ENCODE results near the gene TMEM106C. TPM values are rescaled to one million over a fixed set of nuclear protein-coding genes. Genes with fewer than 3 reads are reported as not detected.

The TMEM106C gene, protein sequence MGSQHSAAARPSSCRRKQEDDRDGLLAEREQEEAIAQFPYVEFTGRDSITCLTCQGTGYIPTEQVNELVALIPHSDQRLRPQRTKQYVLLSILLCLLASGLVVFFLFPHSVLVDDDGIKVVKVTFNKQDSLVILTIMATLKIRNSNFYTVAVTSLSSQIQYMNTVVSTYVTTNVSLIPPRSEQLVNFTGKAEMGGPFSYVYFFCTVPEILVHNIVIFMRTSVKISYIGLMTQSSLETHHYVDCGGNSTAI
- total RNA-seq: 73.7 to 83.1 TPM (median 80.1 TPM) in 3 replicates

DNA sequence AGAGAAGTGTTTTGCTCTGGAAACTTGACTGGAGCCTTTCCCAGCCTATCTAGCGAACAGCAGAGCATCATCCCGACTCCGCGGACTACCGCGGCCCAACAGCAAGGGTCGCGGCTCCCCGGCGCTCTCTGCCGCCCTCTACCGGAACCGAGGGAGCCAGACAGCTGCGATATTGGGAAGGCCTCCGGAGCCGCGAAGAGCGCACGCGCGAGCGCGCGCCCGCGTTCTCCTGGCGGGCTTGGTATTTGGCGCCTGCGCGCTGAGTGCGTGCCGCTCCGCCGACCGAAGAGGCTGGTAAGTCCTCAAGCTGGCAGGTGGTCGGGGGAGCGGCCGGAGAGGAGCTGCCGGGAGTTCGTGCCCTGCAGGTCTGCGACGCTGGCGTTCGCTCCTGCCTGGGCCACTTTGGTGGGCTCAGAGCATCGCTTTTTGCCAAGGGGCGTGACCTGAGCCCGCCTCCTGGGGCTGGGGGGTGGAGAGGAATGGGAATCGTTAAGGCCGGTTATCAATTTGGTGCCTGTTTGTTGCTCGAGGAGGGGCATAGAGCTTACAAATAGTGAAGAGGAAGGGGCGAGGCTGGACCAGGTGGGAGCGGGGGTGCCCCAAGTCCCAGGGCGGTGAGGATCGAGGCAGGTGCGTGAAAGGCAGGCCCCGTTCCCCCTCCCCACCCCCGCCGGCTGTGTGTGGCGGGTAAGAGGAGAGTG lies at the start of gene TMEM106C:
Gene TMEM106C, plus strand, starts transcription at position 257 of the 701 bp plus-strand sequence. CDS start 641 bp downstream, outside the sequence.
- Mint-ChIP-seq H3K36me3 (peaks cover 7% of the 10 kb centered on the region), H3K4me1 (peaks cover 31% of the 10 kb centered on the region), H3K9me3 (peaks cover 10% of the 10 kb centered on the region), H3K27ac (peak within 1 kb of the TSS; percentile 97), H3K4me3 (peak within 1 kb of the TSS; percentile 99), H3K27me3 (ENCODE audit: low read depth) (no peaks in the 10 kb centered on the region)
- DNase-seq (ENCODE audit: low spot score in 2 of 2, unreplicated experiment in 2 of 2): peak; percentile 89 to 97
- TF ChIP-seq, protein P1, sequence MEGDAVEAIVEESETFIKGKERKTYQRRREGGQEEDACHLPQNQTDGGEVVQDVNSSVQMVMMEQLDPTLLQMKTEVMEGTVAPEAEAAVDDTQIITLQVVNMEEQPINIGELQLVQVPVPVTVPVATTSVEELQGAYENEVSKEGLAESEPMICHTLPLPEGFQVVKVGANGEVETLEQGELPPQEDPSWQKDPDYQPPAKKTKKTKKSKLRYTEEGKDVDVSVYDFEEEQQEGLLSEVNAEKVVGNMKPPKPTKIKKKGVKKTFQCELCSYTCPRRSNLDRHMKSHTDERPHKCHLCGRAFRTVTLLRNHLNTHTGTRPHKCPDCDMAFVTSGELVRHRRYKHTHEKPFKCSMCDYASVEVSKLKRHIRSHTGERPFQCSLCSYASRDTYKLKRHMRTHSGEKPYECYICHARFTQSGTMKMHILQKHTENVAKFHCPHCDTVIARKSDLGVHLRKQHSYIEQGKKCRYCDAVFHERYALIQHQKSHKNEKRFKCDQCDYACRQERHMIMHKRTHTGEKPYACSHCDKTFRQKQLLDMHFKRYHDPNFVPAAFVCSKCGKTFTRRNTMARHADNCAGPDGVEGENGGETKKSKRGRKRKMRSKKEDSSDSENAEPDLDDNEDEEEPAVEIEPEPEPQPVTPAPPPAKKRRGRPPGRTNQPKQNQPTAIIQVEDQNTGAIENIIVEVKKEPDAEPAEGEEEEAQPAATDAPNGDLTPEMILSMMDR (IDR thresholded peaks at IDR 0.05; ENCODE audit: unreplicated experiment): peak; percentile 93

DNA sequence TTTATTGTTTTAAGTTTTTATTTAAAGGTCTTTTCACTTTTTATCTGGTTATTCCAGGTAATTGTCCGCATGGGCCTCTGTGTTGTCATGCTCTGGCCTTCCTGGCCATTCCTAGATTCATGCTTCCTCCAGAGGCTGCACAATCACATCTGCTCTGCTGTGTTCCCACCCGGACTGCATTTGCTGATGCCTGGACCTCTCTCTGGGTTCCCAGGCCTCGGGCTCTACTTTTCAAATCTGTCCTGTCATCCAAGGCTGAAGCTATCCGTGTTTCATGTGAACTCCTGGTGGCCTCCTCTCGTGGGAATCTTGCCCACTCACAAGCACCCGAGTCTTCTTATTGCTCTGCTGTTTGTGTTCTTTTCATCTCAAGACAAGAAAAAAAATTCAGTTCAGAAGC lies 42.5 kb upstream of the TMEM106C start:
- no peak for DNase-seq (ENCODE audit: low spot score in 2 of 2, unreplicated experiment in 2 of 2)
- TF ChIP-seq, protein P1 (IDR thresholded peaks at IDR 0.05; ENCODE audit: unreplicated experiment): no peak
- Mint-ChIP-seq H3K4me1 (peaks cover 9% of the 10 kb centered on the region), H3K4me3 (no peak overlapping the region), H3K36me3 (no peaks in the 10 kb centered on the region), H3K9me3 (peaks cover 4% of the 10 kb centered on the region), H3K27ac (no peak overlapping the region), H3K27me3 (ENCODE audit: low read depth) (peaks cover 39% of the 10 kb centered on the region)

DNA sequence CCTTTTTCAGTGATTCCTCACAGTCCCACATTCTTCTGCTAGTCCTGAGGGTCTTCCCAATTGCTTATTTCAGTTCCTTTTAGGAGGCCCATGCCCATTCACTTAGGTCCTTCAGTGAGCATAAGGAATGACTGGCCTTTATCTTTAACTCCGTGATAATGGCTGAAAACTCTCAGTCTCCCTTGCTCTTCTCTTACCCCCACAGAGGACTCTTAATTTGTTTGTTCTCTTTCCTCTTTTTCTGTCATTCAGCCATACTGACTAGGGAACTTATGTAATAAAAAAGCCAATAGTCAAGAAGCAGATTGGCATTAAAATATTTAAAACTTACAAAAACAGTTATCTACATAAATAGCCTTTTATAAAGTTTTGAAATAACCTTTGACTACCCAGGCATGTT lies 41.5 kb upstream of the TMEM106C start:
- Mint-ChIP-seq H3K27ac (no peak overlapping the region), H3K36me3 (no peaks in the 10 kb centered on the region), H3K27me3 (ENCODE audit: low read depth) (peaks cover 36% of the 10 kb centered on the region), H3K4me1 (peaks cover 9% of the 10 kb centered on the region), H3K4me3 (no peak overlapping the region), H3K9me3 (peaks cover 4% of the 10 kb centered on the region)
- TF ChIP-seq, protein P1 (IDR thresholded peaks at IDR 0.05; ENCODE audit: unreplicated experiment): no peak
- DNase-seq (ENCODE audit: low spot score in 2 of 2, unreplicated experiment in 2 of 2): no peak

DNA sequence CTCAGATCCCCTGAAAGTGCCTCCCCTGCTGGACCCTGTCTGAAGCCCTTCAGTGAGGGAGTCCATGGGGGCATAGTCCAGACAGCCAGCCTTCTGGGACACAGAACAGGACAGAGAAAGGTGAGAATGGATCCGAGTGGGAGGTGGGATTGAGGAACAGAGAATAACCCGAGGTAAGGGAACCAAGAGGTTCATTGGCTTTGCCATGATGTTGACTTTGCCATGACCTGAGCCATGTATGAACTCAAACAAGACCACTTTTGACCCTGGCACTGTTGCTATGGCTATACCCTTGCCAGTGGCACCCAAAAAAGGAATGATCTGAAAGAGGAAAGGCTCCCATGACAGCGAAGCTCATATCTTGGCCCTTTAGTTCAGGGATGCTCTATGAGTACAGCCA lies 36.0 kb upstream of the TMEM106C start:
- TF ChIP-seq, protein P1 (IDR thresholded peaks at IDR 0.05; ENCODE audit: unreplicated experiment): no peak
- H3K27ac Mint-ChIP-seq: no peak overlapping the region
- DNase-seq (ENCODE audit: low spot score in 2 of 2, unreplicated experiment in 2 of 2): no peak

DNA sequence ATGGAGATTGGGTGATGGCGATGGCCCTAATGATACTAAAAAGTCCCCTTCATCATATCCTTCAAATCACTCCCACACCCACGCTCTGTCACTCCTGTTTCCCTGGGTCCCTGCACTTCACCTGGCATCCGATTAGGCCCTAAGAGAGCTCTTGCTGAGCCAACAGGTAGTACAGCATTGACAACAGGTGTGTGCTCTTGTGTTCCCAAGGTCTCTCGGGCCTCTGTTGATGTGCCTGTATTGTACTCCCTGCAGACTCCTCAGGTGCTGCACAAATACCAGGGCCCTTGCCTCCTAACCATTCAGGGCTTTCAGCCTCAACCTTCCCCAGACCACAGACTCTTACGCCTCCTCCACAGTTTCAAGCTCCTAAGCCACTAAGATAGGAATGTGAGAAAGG lies 32.8 kb upstream of the TMEM106C start:
- H3K27ac Mint-ChIP-seq: no peak overlapping the region
- H3K27me3 Mint-ChIP-seq (ENCODE audit: low read depth): peaks cover 7% of the 10 kb centered on the region
- H3K4me1 Mint-ChIP-seq: peaks cover 5% of the 10 kb centered on the region
- no peak overlapping the region for H3K4me3 Mint-ChIP-seq
- H3K9me3 Mint-ChIP-seq: no peaks in the 10 kb centered on the region
- DNase-seq (ENCODE audit: low spot score in 2 of 2, unreplicated experiment in 2 of 2): no peak
- H3K36me3 Mint-ChIP-seq: no peaks in the 10 kb centered on the region
- TF ChIP-seq, protein P1 (IDR thresholded peaks at IDR 0.05; ENCODE audit: unreplicated experiment): no peak

More for the DNA sequence above, 36.0 kb upstream of the TMEM106C start:
- Mint-ChIP-seq H3K4me1 (peaks cover 5% of the 10 kb centered on the region), H3K27me3 (ENCODE audit: low read depth) (peaks cover 31% of the 10 kb centered on the region), H3K36me3 (no peaks in the 10 kb centered on the region), H3K9me3 (no peaks in the 10 kb centered on the region), H3K4me3 (no peak overlapping the region)

All from mesothelial cell of epicardium (in vitro differentiated cells).